ENCODE measurements around the gene TGFB1.
"Not testable (repeated sequence)": the region's sequence is repeated elsewhere in the genome, so short reads cannot be mapped to it uniquely, and the experiment has no call there.

The TGFB1 gene

DNA sequence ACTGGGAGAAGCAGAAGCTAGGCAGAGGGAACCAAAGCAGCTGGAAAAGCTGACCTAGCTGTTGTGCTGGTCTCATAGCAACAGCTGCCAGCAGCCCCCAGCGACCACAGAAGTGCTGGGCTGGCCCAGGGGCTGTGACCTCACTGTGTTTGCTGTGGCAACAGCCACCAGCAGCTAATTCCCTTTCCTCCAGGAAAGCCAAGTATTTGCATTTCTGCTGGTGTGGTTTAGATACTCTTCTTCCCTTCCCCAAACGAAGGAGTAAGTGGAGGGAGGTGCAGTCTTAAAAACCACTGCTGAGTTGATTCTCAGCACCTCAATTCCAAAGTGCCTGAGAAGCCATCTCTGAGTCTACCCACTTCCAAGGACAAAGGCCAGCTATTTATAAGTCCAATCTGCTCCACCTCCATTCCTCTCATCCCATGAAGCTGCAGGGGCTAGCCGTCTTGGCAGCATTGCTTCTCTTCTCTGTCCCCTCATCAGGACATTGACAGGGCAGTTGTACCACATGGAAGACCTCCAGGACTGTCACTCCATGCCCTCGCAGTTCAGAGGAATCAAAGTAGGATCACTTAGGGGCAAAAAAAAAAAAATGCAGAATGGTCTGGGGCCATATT is 55.3 kb downstream of the TGFB1 start:
- Mint-ChIP-seq H3K4me1 (peaks cover 10% of the 10 kb centered on the region), H3K4me3 (no peak overlapping the region), H3K9me3 (no peaks in the 10 kb centered on the region), H3K36me3 (ENCODE audit: low read depth) (peaks cover 87% of the 10 kb centered on the region), H3K27ac (peak overlapping the region; percentile 97), H3K27me3 (ENCODE audit: low read depth, poor library complexity) (no peaks in the 10 kb centered on the region)
- no peak for DNase-seq
- TF ChIP-seq, protein P1, sequence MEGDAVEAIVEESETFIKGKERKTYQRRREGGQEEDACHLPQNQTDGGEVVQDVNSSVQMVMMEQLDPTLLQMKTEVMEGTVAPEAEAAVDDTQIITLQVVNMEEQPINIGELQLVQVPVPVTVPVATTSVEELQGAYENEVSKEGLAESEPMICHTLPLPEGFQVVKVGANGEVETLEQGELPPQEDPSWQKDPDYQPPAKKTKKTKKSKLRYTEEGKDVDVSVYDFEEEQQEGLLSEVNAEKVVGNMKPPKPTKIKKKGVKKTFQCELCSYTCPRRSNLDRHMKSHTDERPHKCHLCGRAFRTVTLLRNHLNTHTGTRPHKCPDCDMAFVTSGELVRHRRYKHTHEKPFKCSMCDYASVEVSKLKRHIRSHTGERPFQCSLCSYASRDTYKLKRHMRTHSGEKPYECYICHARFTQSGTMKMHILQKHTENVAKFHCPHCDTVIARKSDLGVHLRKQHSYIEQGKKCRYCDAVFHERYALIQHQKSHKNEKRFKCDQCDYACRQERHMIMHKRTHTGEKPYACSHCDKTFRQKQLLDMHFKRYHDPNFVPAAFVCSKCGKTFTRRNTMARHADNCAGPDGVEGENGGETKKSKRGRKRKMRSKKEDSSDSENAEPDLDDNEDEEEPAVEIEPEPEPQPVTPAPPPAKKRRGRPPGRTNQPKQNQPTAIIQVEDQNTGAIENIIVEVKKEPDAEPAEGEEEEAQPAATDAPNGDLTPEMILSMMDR (IDR thresholded peaks at IDR 0.05) = no peak

DNA sequence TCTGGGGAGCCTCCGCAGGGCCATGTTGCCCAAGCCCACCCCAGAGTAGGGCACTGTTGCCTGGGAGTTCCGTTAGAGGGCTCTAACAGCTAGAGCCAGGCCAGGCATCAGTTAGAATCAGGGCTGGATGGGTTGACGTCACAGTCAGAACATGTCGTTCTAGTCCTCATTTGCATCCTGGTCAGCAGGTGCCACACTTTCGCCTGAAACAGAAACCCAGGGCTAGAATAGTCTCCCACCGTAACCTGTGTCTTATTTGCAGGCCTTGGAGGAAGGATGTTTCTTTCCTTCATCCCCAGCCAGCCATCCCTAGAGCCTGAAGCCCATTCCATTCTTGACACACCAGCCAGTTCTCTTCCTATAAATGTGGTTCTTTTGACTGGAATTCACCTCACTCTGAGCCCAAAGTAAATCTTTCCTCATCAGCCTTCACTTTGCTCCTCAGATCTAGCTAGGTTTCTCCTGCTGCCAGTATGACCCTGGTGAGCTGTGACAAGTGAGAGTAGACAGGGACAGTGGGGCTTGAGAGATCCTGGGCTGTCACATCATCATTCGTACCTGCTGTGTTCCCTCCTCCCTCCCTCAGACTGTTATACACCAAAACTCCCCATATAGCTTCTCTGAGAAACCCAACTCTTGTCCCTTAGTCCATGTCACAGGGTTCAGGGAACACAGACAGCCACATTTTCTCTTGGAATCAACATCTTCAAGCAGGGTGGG is 55.9 kb downstream of the TGFB1 start:
- Mint-ChIP-seq H3K27me3 (ENCODE audit: low read depth, poor library complexity) (no peaks in the 10 kb centered on the region), H3K36me3 (ENCODE audit: low read depth) (peaks cover 86% of the 10 kb centered on the region), H3K4me1 (peaks cover 10% of the 10 kb centered on the region), H3K4me3 (no peak overlapping the region), H3K9me3 (no peaks in the 10 kb centered on the region), H3K27ac (peak overlapping the region; percentile 96)
- TF ChIP-seq, protein P1 (IDR thresholded peaks at IDR 0.05) = no peak
- DNase-seq = no peak

DNA sequence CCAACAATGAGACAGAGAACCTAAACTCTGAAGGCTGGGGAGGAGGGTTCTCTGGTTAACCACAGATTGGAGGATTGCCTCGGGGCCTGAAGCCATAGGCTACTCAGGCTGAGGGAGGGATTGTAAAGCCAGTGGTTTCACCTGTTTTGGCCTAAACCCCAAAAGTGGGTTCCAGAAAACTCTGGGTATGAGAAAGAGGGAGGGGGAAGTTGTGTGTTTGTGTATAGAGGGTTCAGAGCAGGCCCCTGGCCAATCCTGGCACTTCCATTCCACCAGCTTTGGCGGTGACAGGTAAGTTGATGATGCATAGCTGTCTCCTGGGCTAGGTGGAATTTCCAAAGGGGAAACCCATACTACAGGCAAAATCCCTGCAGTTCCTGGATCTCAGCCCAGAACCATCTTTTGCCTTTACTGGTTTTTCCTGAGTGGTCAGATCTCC is 57.3 kb downstream of the TGFB1 start:
- H3K9me3 Mint-ChIP-seq = no peaks in the 10 kb centered on the region
- peaks cover 10% of the 10 kb centered on the region for H3K4me1 Mint-ChIP-seq
- TF ChIP-seq, protein P1 (IDR thresholded peaks at IDR 0.05) = no peak
- peaks cover 83% of the 10 kb centered on the region for H3K36me3 Mint-ChIP-seq (ENCODE audit: low read depth)
- no peak for DNase-seq
- peak overlapping the region; percentile 32 for H3K27ac Mint-ChIP-seq
- H3K27me3 Mint-ChIP-seq (ENCODE audit: low read depth, poor library complexity) = no peaks in the 10 kb centered on the region
- no peak overlapping the region for H3K4me3 Mint-ChIP-seq

DNA sequence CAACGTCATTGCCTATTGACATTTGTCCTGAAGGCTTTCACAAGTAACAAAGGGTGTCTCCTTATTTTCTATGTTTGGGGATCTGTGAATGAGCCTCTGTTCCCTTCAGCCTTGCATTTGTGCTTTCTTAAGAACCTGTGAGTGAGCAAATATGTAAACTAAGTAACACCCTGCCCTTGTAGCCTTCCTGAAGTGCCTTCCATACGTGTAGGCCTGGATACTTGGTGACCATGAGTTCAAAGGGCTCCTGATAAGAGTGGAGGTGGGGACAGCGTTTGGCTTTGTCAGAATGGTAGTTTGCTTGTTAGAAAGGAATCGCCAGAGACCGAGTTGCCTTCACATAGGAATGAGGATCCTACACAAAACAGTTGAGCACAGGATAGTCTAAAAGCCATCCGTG is 58.2 kb downstream of the TGFB1 start:
- Mint-ChIP-seq H3K27ac (no peak overlapping the region), H3K27me3 (ENCODE audit: low read depth, poor library complexity) (peaks cover 3% of the 10 kb centered on the region), H3K9me3 (no peaks in the 10 kb centered on the region), H3K36me3 (ENCODE audit: low read depth) (peaks cover 82% of the 10 kb centered on the region), H3K4me3 (no peak overlapping the region), H3K4me1 (peaks cover 10% of the 10 kb centered on the region)
- TF ChIP-seq, protein P1 (IDR thresholded peaks at IDR 0.05) = no peak
- DNase-seq = no peak

DNA sequence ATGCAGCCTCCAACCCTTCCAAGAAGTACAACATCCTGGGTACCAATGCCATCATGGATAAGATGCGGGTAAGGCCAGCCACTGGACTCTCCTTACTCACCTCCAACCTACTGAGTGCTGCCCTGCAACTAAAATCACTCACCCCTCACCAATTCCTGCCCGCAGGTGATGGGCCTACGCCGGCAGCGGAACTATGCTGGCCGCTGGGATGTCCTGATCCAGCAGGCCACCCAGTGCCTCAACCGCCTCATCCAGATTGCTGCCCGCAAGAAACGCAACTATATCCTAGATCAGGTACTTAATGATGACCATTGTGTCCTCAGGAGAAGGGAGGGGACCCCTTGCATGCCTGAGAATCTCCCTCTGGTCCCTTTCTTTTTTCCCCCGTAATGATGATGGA is 59.3 kb downstream of the TGFB1 start:
- DNase-seq = no peak
- H3K27ac Mint-ChIP-seq = no peak overlapping the region
- peaks cover 3% of the 10 kb centered on the region for H3K27me3 Mint-ChIP-seq (ENCODE audit: low read depth, poor library complexity)
- no peak overlapping the region for H3K4me3 Mint-ChIP-seq
- peaks cover 81% of the 10 kb centered on the region for H3K36me3 Mint-ChIP-seq (ENCODE audit: low read depth)
- H3K4me1 Mint-ChIP-seq = peaks cover 10% of the 10 kb centered on the region
- H3K9me3 Mint-ChIP-seq = no peaks in the 10 kb centered on the region
- TF ChIP-seq, protein P1 (IDR thresholded peaks at IDR 0.05) = no peak

DNA sequence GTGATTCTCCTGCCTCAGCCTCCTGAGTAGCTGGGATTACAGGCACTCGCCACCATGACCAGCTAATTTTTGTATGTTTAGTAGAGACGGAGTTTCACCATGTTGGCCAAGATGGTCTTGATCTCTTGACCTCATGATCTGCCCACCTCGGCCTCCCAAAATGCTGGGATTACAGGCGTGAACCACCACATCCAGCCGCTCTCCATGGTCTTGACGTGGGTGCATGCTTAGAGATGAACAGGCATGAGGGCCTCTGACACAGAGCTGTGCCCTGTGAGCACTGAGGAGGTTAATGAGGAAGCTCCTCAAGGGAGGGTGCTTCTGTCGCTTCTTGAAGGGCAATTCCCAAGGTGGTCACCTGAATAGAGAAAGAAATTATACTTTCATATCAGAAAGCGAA is 63.9 kb downstream of the TGFB1 start:
- not testable (repeated sequence) for H3K9me3 Mint-ChIP-seq; DNase-seq; H3K4me1 Mint-ChIP-seq; H3K4me3 Mint-ChIP-seq; H3K27ac Mint-ChIP-seq; H3K27me3 Mint-ChIP-seq (ENCODE audit: low read depth, poor library complexity)
- H3K36me3 Mint-ChIP-seq (ENCODE audit: low read depth) = peaks cover 81% of the 10 kb centered on the region

Data from nephron progenitor cell (in vitro differentiated cells).